HepG2 (cell line): ENCODE measurements around the gene CTCF. TPM values are rescaled to one million over a fixed set of nuclear protein-coding genes. Genes with fewer than 3 reads are reported as not detected.

Experiments used
- EEA1 ChIP-seq: sonication (generic); formaldehyde crosslinking; IDR thresholded peaks from 2 replicates; pipeline ENCODE4 v1.5.1; 2020; ENCODE audit warnings: mild to moderate bottlenecking, missing genetic modification reagents, borderline replicate concordance
- MAFG ChIP-seq: sonication (generic); formaldehyde crosslinking; IDR thresholded peaks from 2 replicates; pipeline ENCODE4 v1.5.1; 2020; ENCODE audit warnings: mild to moderate bottlenecking, missing genetic modification reagents
- MTA1 ChIP-seq: sonication (generic); formaldehyde crosslinking; IDR thresholded peaks from 2 replicates; pipeline ENCODE4 v1.4.0; 2020; ENCODE audit warnings: missing genetic modification reagents, mild to moderate bottlenecking, borderline replicate concordance
- NR3C1 ChIP-seq: sonication (generic); formaldehyde crosslinking; IDR thresholded peaks from 2 replicates; pipeline ENCODE4 v1.4.0; 2020; ENCODE audit warnings: missing genetic modification reagents
- SMAD9 ChIP-seq: sonication (generic); formaldehyde crosslinking; IDR thresholded peaks from 2 replicates; pipeline ENCODE4 v1.5.1; 2020; ENCODE audit warnings: mild to moderate bottlenecking, missing genetic modification reagents
- THAP11 ChIP-seq: IDR thresholded peaks from 2 replicates; pipeline ENCODE4 v1.6.1; 2016; ENCODE audit warnings: missing biosample characterization, missing genetic modification reagents
- ZNF180 ChIP-seq: sonication (generic); formaldehyde crosslinking; IDR thresholded peaks from 2 replicates; pipeline ENCODE4 v1.4.0; 2020; ENCODE audit warnings: low read depth, missing genetic modification reagents, borderline replicate concordance
- ZNF34 ChIP-seq: sonication (generic); formaldehyde crosslinking; IDR thresholded peaks from 2 replicates; pipeline ENCODE4 v1.4.0; 2020; ENCODE audit warnings: mild to moderate bottlenecking, missing genetic modification reagents, borderline replicate concordance
- ZNF549 ChIP-seq: sonication (generic); formaldehyde crosslinking; IDR thresholded peaks from 2 replicates; pipeline ENCODE4 v1.5.0; 2020; ENCODE audit warnings: missing genetic modification reagents
- ZNF780A ChIP-seq: sonication (generic); formaldehyde crosslinking; IDR thresholded peaks from 2 replicates; pipeline ENCODE4 v1.8.0; 2022; ENCODE audit warnings: mild to moderate bottlenecking, missing genetic modification reagents, moderate library complexity
- polyA plus RNA-seq, 8 experiments: library from polyadenylated mRNA; depleted of rRNA in 3 of 8; stranded (reverse) in 7 of 8; unstranded in 1 of 8; fragments of >200 nt; fragmentation: Illumina TruSeq in 4 of 8; extraction: Trizol in 4 of 8; gene quantifications; 2 replicates each; pipeline versions ENCODE4 v1.2.1 to v1.2.3, GENCODE V29; 2011 to 2016; ENCODE audit warnings: low read depth in 4 of 8, missing spikeins in 1 of 8, mixed read lengths in 1 of 8; ENCODE audit not compliant: insufficient read depth in 1 of 8
- total RNA-seq, 5 experiments: library from RNA; depleted of rRNA; stranded (reverse); fragments of >200 nt; fragmentation: Illumina TruSeq; extraction: Trizol; gene quantifications; 2 replicates each; pipeline ENCODE4 v1.2.3, GENCODE V29; 2016; ENCODE audit warnings: low read depth in 1 of 5
- TF ChIP-seq, protein P1 (sequence below): IDR thresholded peaks from 2 replicates; pipeline ENCODE4 v1.6.1; 2012; ENCODE audit warnings: low read depth, low read length, improper control_type of control experiment
- TF ChIP-seq, protein P2 (sequence below): sonication (generic); formaldehyde crosslinking; IDR thresholded peaks from 2 replicates; pipeline ENCODE4 v1.5.1; 2020; ENCODE audit warnings: mild to moderate bottlenecking, missing genetic modification reagents, borderline replicate concordance
- TF ChIP-seq, protein P3 (sequence below): sonication (generic); formaldehyde crosslinking; IDR thresholded peaks from 2 replicates; pipeline ENCODE4 v1.8.1; 2023; ENCODE audit warnings: mild to moderate bottlenecking, inconsistent platforms, moderate library complexity, missing genetic modification reagents, borderline replicate concordance
- TF ChIP-seq, protein P4 (sequence below): sonication (generic); formaldehyde crosslinking; IDR thresholded peaks from 2 replicates; pipeline ENCODE4 v1.8.1; 2023; ENCODE audit warnings: mild to moderate bottlenecking, missing genetic modification reagents
- TF ChIP-seq, protein P5 (sequence below): sonication (generic); formaldehyde crosslinking; IDR thresholded peaks from 2 replicates; pipeline ENCODE4 v1.5.1; 2020; ENCODE audit warnings: mild to moderate bottlenecking, moderate library complexity, missing genetic modification reagents
- TF ChIP-seq, protein P6 (sequence below): sonication (generic); formaldehyde crosslinking; IDR thresholded peaks from 2 replicates; pipeline ENCODE4 v1.4.0; 2020; ENCODE audit warnings: missing genetic modification reagents
- TF ChIP-seq, protein P7 (sequence below): sonication (generic); formaldehyde crosslinking; IDR thresholded peaks from 2 replicates; pipeline ENCODE4 v1.4.0; 2020; ENCODE audit warnings: missing genetic modification reagents, borderline replicate concordance

Gene CTCF
- total and polyA plus RNA-seq, 2 of the 13 experiments (the other 11 are each of a cell fraction or from before 2014, with no cell fraction given): 19.5 to 37.5 TPM

DNA sequence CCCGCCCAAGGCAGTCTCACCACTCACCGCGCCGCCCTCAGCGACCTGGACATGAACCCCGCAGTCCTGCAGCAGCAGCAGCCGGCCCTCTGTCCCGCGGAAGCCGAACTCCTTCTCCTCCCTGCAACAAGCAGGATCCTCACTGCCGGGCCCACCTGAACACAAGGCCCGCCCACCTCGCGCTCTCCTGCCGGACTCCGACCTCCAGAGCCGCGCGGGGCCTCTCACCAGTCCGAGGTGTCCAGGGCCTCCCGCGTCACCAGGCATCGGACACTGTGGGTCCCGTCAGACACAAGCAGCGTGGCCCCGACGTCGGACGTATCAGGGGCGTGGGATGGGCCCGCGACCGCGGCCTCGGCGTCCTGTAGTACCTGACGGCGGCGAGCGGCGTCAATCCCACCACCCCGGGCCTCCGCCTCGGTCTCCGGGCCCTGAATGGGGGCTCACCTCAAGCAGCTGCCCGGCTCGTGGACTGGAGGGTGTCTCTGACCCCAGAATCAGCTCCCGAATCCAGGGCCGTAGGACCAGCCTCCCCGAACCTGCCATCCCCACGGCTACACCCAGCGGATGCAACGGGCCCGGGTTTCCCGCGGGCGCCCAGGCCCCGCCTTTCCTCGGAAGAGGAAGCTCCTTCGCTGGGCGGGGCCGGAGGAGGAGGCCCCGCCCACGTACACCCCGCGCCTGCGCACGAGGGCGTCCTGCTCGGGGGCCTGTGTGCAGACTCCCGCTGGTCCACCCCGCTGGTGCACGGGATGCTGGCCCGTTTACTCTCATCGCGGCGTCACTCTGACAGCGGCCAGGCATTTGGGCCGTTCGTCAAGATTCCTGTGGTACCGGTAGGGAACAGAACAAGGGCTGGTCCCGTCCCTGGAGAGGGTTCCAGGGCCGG lies 97.6 kb downstream of the CTCF start, which contains the start of gene ACD (continued):
- TF ChIP-seq MTA1 (CRISPR knock-in tag) (peak; percentile 72; the same call in 1 of the 2 replicates), MAFG (CRISPR knock-in tag) (0 out of 2 replicates have a peak, but pooled peaks have one; percentile 12), SMAD9 (CRISPR knock-in tag) (peak; percentile 70), ZNF180 (CRISPR knock-in tag) (no peak), ZNF780A (CRISPR knock-in tag) (no peak), THAP11 (peak; percentile 51), EEA1 (0 out of 2 replicates have a peak, but pooled peaks have one; percentile 88), ZNF34 (CRISPR knock-in tag) (peak; percentile 85; the same call in 1 of the 2 replicates), NR3C1 (CRISPR knock-in tag) (0 out of 2 replicates have a peak, but pooled peaks have one; percentile 63), ZNF549 (CRISPR knock-in tag) (no peak)
- TF ChIP-seq, protein P1, sequence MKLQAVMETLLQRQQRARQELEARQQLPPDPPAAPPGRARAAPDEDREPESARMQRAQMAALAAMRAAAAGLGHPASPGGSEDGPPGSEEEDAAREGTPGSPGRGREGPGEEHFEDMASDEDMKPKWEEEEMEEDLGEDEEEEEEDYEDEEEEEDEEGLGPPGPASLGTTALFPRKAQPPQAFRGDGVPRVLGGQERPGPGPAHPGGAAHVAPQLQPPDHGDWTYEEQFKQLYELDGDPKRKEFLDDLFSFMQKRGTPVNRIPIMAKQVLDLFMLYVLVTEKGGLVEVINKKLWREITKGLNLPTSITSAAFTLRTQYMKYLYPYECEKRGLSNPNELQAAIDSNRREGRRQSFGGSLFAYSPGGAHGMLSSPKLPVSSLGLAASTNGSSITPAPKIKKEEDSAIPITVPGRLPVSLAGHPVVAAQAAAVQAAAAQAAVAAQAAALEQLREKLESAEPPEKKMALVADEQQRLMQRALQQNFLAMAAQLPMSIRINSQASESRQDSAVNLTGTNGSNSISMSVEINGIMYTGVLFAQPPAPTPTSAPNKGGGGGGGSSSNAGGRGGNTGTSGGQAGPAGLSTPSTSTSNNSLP: no peak
- TF ChIP-seq, protein P2, sequence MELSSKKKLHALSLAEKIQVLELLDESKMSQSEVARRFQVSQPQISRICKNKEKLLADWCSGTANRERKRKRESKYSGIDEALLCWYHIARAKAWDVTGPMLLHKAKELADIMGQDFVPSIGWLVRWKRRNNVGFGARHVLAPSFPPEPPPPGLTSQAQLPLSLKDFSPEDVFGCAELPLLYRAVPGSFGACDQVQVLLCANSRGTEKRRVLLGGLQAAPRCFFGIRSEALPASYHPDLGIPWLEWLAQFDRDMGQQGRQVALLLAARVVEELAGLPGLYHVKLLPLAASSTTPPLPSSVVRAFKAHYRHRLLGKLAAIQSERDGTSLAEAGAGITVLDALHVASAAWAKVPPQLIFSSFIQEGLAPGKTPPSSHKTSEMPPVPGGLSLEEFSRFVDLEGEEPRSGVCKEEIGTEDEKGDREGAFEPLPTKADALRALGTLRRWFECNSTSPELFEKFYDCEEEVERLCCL: 0 out of 2 replicates have a peak, but pooled peaks have one; percentile 72
- TF ChIP-seq, protein P3, sequence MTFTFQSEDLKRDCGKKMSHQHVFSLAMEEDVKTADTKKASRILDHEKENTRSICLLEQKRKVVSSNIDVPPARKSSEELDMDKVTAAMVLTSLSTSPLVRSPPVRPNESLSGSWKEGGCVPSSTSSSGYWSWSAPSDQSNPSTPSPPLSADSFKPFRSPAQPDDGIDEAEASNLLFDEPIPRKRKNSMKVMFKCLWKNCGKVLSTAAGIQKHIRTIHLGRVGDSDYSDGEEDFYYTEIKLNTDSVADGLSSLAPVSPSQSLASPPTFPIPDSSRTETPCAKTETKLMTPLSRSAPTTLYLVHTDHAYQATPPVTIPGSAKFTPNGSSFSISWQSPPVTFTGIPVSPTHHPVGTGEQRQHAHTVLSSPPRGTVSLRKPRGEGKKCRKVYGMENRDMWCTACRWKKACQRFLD (CRISPR knock-in tag): peak; percentile 76; the same call in 1 of the 2 replicates
- TF ChIP-seq, protein P4, sequence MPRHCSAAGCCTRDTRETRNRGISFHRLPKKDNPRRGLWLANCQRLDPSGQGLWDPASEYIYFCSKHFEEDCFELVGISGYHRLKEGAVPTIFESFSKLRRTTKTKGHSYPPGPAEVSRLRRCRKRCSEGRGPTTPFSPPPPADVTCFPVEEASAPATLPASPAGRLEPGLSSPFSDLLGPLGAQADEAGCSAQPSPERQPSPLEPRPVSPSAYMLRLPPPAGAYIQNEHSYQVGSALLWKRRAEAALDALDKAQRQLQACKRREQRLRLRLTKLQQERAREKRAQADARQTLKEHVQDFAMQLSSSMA: peak; percentile 76; the same call in 1 of the 2 replicates
- TF ChIP-seq, protein P5, sequence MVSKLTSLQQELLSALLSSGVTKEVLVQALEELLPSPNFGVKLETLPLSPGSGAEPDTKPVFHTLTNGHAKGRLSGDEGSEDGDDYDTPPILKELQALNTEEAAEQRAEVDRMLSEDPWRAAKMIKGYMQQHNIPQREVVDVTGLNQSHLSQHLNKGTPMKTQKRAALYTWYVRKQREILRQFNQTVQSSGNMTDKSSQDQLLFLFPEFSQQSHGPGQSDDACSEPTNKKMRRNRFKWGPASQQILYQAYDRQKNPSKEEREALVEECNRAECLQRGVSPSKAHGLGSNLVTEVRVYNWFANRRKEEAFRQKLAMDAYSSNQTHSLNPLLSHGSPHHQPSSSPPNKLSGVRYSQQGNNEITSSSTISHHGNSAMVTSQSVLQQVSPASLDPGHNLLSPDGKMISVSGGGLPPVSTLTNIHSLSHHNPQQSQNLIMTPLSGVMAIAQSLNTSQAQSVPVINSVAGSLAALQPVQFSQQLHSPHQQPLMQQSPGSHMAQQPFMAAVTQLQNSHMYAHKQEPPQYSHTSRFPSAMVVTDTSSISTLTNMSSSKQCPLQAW (CRISPR knock-in tag): peak; percentile 90
- TF ChIP-seq, protein P6, sequence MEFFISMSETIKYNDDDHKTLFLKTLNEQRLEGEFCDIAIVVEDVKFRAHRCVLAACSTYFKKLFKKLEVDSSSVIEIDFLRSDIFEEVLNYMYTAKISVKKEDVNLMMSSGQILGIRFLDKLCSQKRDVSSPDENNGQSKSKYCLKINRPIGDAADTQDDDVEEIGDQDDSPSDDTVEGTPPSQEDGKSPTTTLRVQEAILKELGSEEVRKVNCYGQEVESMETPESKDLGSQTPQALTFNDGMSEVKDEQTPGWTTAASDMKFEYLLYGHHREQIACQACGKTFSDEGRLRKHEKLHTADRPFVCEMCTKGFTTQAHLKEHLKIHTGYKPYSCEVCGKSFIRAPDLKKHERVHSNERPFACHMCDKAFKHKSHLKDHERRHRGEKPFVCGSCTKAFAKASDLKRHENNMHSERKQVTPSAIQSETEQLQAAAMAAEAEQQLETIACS (CRISPR knock-in tag): peak; percentile 35; the same call in 1 of the 2 replicates
- TF ChIP-seq, protein P7, sequence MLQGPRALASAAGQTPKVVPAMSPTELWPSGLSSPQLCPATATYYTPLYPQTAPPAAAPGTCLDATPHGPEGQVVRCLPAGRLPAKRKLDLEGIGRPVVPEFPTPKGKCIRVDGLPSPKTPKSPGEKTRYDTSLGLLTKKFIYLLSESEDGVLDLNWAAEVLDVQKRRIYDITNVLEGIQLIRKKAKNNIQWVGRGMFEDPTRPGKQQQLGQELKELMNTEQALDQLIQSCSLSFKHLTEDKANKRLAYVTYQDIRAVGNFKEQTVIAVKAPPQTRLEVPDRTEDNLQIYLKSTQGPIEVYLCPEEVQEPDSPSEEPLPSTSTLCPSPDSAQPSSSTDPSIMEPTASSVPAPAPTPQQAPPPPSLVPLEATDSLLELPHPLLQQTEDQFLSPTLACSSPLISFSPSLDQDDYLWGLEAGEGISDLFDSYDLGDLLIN (CRISPR knock-in tag): peak; percentile 13; the same call in 1 of the 2 replicates
